HEK293 (cell line): Measurements from ENCODE around the gene BHLHE41.

Source experiments
- BCL6B ChIP-seq: fragments of 450-650 bp; formaldehyde crosslinking; IDR thresholded peaks from 2 replicates; pipeline ENCODE4 v1.5.1; 2017; ENCODE audit warnings: missing biosample characterization, missing genetic modification characterization
- ELK4 ChIP-seq: IDR thresholded peaks from 2 replicates; pipeline ENCODE4 v1.6.1; 2011; ENCODE audit warnings: mild to moderate bottlenecking, low read depth, low read length, borderline replicate concordance
- GLI2 ChIP-seq: fragments of 450-650 bp; formaldehyde crosslinking; IDR thresholded peaks from 2 replicates; pipeline ENCODE4; 2017; ENCODE audit warnings: missing biosample characterization, missing genetic modification characterization, low read depth, borderline replicate concordance
- HIC1 ChIP-seq: fragments of 450-650 bp; formaldehyde crosslinking; IDR thresholded peaks from 2 replicates; pipeline ENCODE4 v1.5.1; 2016; ENCODE audit warnings: missing biosample characterization, missing genetic modification characterization
- INSM2 ChIP-seq: fragments of 450-650 bp; formaldehyde crosslinking; IDR thresholded peaks from 2 replicates; pipeline ENCODE4 v1.5.1; 2016; ENCODE audit warnings: missing biosample characterization, missing genetic modification characterization
- KLF10 ChIP-seq: fragments of 450-650 bp; IDR thresholded peaks from 2 replicates; pipeline ENCODE4 v1.5.1; 2018; ENCODE audit warnings: missing biosample characterization, mild to moderate bottlenecking, missing genetic modification characterization
- KLF7 ChIP-seq: fragments of 450-650 bp; formaldehyde crosslinking; IDR thresholded peaks from 2 replicates; pipeline ENCODE4 v1.5.1; 2016; ENCODE audit warnings: missing biosample characterization, missing genetic modification characterization, borderline replicate concordance
- PRDM10 ChIP-seq: fragments of 450-650 bp; formaldehyde crosslinking; IDR thresholded peaks from 2 replicates; pipeline ENCODE4 v1.5.1; 2016; ENCODE audit warnings: missing biosample characterization, missing genetic modification characterization
- SP7 ChIP-seq: fragments of 450-650 bp; formaldehyde crosslinking; IDR thresholded peaks from 2 replicates; pipeline ENCODE4 v1.5.1; 2016; ENCODE audit warnings: missing biosample characterization, missing genetic modification characterization
- TRIM28 ChIP-seq: IDR thresholded peaks from 2 replicates; pipeline ENCODE4 v1.6.1; 2011; ENCODE audit warnings: low read length, control low read depth, borderline replicate concordance
- ZBTB1 ChIP-seq: fragments of 450-650 bp; formaldehyde crosslinking; IDR thresholded peaks from 2 replicates; pipeline ENCODE4 v1.5.1; 2016; ENCODE audit warnings: missing biosample characterization, missing genetic modification characterization
- ZNF132 ChIP-seq: fragments of 450-650 bp; formaldehyde crosslinking; IDR thresholded peaks from 2 replicates; pipeline ENCODE4 v1.5.1; 2017; ENCODE audit warnings: missing biosample characterization, missing genetic modification characterization, borderline replicate concordance
- ZNF211 ChIP-seq: fragments of 450-650 bp; formaldehyde crosslinking; IDR thresholded peaks from 2 replicates; pipeline ENCODE4 v1.5.1; 2016; ENCODE audit warnings: low read depth, missing biosample characterization, missing genetic modification characterization
- ZNF354C ChIP-seq: fragments of 450-650 bp; formaldehyde crosslinking; IDR thresholded peaks from 2 replicates; pipeline ENCODE4 v1.5.1; 2016; ENCODE audit warnings: missing biosample characterization, missing genetic modification characterization, low read depth, borderline replicate concordance
- ZNF398 ChIP-seq: fragments of 450-650 bp; formaldehyde crosslinking; IDR thresholded peaks from 2 replicates; pipeline ENCODE4 v1.5.1; 2017; ENCODE audit warnings: missing biosample characterization, missing genetic modification characterization
- ZNF433 ChIP-seq: fragments of 450-650 bp; formaldehyde crosslinking; IDR thresholded peaks from 2 replicates; pipeline ENCODE4 v1.5.1; 2016; ENCODE audit warnings: missing biosample characterization, missing genetic modification characterization, low read depth
- ZNF488 ChIP-seq: fragments of 450-650 bp; formaldehyde crosslinking; IDR thresholded peaks from 2 replicates; pipeline ENCODE4 v1.5.1; 2016; ENCODE audit warnings: missing biosample characterization, missing genetic modification characterization
- ZNF514 ChIP-seq: fragments of 450-650 bp; formaldehyde crosslinking; IDR thresholded peaks from 2 replicates; pipeline ENCODE4 v1.5.1; 2016; ENCODE audit warnings: missing biosample characterization, missing genetic modification characterization
- ZNF600 ChIP-seq: fragments of 450-650 bp; formaldehyde crosslinking; IDR thresholded peaks from 2 replicates; pipeline ENCODE4 v1.5.1; 2016; ENCODE audit warnings: missing biosample characterization, missing genetic modification characterization
- ZNF621 ChIP-seq: fragments of 450-650 bp; formaldehyde crosslinking; IDR thresholded peaks from 2 replicates; pipeline ENCODE4 v1.5.1; 2017; ENCODE audit warnings: missing biosample characterization, missing genetic modification characterization
- ZNF704 ChIP-seq: fragments of 450-650 bp; formaldehyde crosslinking; IDR thresholded peaks from 2 replicates; pipeline ENCODE4 v1.5.1; 2016; ENCODE audit warnings: missing biosample characterization, missing genetic modification characterization
- ZSCAN16 ChIP-seq: fragments of 450-650 bp; formaldehyde crosslinking; IDR thresholded peaks from 2 replicates; pipeline ENCODE4 v1.5.1; 2016; ENCODE audit warnings: missing biosample characterization, missing genetic modification characterization

Gene BHLHE41

GRCh38 chr12:26126340-26127284 is 1.8 kb upstream of the BHLHE41 start (continued):
- TF ChIP-seq INSM2 (tag by site-specific recombination): 0 out of 2 replicates have a peak, but pooled peaks have one; percentile 3
- TF ChIP-seq ZNF398: no peak
- TF ChIP-seq GLI2: no peak
- no peak for TF ChIP-seq ELK4
- TF ChIP-seq ZNF433 (tag by site-specific recombination): no peak
- no peak for TF ChIP-seq BCL6B
- no peak for TF ChIP-seq ZNF354C
- no peak for TF ChIP-seq ZSCAN16 (tag by site-specific recombination)
- no peak for TF ChIP-seq ZNF132 (tag by site-specific recombination)
- TF ChIP-seq KLF7 (tag by site-specific recombination): no peak
- no peak for TF ChIP-seq ZNF600 (tag by site-specific recombination)
- no peak for TF ChIP-seq ZNF488 (tag by site-specific recombination)
- TF ChIP-seq ZNF514 (tag by site-specific recombination): no peak
- TF ChIP-seq HIC1 (tag by site-specific recombination): no peak
- no peak for TF ChIP-seq ZBTB1 (tag by site-specific recombination)
- no peak for TF ChIP-seq ZNF704 (tag by site-specific recombination)
- TF ChIP-seq SP7 (tag by site-specific recombination): no peak
- TF ChIP-seq ZNF211 (tag by site-specific recombination): no peak
- TF ChIP-seq PRDM10 (tag by site-specific recombination): no peak
- TF ChIP-seq ZNF621 (tag by site-specific recombination): no peak
- TF ChIP-seq TRIM28: no peak
- TF ChIP-seq KLF10 (tag by site-specific recombination): peak; percentile 28; the same call in 1 of the 2 replicates
